GM18951 (cell line): Measurements from ENCODE around the gene DIDO1.

Experiments used
- POLR2A ChIP-seq: IDR thresholded peaks from 4 replicates; pipeline ENCODE4 v1.6.1; 2011; ENCODE audit warnings: mild to moderate bottlenecking; ENCODE audit not compliant: insufficient read length, insufficient read depth; ENCODE audit errors: extremely low read depth
- in situ Hi-C: fragments of 300-500 bp; cut with MboI; formaldehyde crosslinking; loops from one replicate; pipeline ENCODE4 v1.12.0; 2022; ENCODE audit warnings: low sequenced_read_pairs, mixed read lengths, inconsistent platforms; ENCODE audit not compliant: unreplicated experiment

The DIDO1 gene

DNA sequence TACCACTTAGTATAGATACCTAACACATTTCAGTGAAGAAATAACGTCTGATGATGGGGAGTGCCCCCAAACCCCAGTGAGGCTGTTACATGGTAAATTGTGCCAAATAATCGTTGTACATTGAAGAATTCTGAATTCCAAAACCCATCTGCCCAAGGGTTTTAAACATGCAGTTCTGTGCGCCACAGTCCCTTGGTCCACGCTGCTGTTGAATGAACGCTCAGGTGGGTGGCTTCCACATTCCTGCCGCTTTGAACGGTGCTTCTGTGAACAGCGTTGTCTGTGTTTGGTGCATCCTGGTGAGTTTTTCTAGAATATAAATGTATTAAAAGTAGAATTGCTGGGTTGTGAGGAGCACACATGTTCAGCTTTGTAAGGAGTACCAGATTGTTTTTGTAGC, 14.6 kb upstream of the DIDO1 start:
- in situ Hi-C loops, result no loop called here
- no peak for TF ChIP-seq POLR2A

DNA sequence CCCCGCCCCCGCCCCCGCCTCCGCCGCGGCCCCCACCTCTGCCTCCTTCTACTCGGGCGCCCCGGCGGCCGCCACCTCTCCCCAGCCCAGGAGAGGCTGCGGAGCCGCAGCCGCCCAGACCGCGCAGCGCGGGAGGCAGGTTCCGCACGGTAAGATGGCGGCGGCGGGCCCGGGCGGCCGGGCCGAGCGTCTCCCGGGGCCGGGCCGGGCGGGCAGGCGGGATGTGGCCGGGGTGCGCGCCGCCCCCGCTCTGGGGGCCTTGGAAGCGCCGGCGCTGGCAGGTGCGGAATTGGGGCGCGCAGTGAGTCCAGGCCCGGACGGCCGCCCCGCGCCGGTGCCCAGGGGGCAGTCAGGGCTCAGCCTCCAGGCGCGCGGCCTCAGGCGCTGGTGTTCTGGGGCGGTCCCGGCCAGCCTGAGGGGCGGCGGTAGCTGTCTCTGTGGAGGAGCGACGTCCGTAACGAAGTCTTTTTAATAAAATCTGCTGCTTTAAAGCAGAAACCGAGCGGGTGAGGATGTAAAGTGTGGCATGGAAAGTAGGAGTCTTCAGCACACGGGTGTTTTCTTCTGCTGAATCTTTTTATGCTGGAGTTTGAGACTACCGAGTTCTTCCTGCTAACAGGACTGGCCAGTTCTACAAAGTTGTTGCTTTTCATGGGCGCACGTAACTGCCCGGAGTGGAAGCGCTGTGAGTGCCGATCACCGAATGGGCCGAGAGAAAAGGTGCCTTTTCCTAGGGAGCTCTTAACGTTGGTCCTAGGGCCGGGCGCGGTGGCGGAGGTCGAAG, 12.0 kb upstream of the DIDO1 start, which contains the start of gene GID8:
GID8 (plus strand) TSS at position 43 of the 784 bp plus-strand sequence. CDS start 3,356 bp downstream, outside the sequence.
- in situ Hi-C loops, result no loop called here
- TF ChIP-seq POLR2A, result peak; percentile 43

DNA sequence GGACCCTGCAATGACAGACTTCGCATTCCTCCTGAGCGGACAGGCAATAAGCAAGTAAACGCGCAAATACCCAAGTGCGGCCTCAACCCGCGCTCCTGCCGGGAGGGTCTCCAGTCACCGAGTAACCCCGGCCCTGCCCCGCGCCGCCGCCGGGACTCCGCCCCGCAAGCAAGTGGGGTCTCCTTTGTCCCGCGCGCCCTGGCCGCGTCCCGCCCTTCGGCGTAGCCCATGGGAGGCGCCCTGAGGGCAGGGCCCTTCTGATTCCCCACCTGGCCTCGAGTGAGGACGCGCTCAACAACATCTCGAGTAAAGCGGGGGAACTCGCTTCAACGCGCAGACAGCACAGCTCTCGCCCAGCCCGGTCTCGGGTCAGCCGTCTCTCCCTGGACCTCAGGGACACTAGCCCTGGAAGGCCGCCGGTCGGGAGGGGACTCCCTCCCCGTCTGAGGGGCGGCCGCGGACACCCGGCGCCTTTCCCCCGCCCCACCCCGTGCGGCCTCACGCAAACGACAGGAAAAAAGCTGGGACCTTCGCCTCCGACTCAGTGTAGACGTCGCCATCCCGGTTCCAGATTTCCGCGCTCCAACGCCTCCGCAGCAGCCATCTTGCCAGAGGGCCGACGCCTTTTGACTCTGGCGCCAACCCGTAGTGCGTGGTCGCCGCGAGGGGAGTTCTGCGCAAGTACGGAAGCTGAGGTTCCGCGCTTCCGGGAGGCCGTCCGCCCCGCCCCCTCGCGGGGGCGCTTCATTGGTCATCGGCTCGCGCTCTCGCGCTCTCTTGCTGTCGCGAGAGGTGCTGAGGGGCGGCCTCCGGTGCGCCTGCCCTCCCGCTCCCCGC, 11.2 kb upstream of the DIDO1 start:
- TF ChIP-seq POLR2A, result peak; percentile 87
- in situ Hi-C loops, result no loop called here

DNA sequence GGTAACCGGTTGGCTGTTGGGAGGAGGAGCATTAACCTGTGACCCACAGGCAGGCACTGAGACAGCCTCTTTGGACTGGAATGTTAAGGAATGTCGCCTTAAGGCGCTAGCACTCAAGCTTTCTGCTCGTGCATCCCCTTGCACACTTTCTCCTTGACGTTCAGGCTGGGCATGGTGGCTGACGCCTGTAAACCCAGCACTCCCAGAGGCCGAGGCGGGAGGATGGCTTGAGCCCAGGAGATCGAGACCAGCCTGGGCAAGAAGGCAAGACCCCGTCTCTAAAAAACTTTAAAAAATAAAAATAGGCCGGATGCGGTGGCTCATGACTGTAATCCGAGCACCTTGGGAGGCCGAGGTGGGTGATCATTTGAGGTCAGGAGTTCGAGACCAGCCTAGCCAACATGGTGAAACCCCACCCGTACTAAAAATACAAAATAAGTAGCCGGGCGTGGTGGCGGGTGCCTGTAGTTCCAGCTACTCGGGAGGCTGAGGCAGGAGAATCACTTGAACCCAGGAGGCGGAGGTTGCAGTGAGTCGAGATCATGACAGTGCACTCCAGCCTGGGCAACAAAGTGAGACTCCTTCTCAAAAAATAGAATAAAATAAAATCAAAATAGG, 9.8 kb upstream of the DIDO1 start:
- TF ChIP-seq POLR2A, result no peak
- in situ Hi-C loops, result no loop called here

DNA sequence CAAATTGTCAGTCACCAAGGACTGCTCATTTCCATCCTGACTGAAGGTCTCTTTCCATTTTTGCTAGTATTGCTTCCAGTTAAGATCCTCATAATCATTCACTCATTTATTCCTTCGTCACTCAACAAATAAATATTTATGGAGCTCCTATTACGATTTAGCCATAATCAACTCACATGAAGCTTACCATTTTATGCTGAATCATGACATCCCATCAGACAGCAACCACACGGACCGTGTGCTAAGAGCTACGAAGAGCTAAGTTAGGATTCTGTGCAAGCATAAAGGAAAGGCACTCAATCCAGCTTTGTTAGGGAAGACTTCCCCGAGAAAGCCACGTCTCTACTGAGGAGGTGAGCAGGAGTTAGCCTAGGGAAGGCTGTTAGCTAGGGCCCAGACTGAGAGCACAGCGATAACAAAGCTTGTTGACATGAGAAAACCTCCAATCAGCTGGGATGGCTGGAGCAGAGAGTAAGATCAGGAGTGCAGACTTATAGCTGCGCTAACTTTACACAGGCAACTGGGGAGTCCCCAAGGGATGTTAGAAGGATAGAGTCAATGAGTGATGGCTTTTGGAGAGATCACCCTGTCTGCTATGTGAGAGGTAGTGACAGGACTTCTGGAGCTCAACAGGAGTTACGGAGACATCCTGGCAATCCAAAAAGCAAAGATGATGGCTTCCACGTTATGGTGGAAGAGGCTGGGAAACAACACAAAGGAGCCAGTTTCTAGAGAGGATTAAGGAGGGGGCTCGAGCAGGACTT, 9.1 kb upstream of the DIDO1 start:
- TF ChIP-seq POLR2A, result no peak
- in situ Hi-C loops, result no loop called here

DNA sequence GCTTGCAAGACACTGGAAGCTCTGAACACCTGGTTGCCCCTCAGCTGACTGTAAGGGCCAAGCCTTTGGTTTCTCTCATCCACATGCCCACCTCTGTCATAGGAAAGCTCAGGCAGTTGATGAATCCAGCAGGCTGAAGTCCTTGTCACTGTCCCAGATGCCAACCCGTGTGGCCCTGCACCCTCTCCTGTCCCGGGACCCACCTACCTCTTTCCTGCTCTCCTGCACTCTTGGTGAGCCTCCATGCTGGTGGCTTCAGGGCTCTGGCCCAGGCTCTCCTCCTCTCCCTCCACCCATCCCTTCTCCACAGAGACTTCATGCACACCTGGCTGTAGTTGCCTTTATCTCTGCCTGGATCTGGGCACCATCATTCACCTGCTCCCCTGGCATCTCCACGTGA, 7.7 kb upstream of the DIDO1 start:
- in situ Hi-C loops, result no loop called here
- TF ChIP-seq POLR2A, result no peak

DNA sequence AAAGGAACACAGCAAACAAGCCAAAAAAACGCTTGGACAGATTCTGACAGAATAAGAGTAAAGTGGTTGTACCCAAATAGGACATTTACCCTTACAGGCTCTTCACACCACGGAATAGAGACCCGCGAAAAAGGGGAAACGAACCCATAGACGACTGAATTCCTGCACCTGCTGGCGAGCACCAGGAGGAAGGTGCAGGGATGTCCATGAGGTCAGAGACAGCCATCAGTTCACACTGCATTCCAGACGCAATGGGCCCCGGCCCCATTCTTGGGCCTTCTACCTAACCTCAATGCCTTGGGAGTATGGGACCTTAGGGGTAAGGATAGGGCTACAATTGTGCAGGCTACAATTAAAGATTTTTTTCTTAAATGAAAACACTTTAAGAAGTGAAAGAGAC, 5.2 kb upstream of the DIDO1 start:
- no peak for TF ChIP-seq POLR2A
- in situ Hi-C loops, result no loop called here

DNA sequence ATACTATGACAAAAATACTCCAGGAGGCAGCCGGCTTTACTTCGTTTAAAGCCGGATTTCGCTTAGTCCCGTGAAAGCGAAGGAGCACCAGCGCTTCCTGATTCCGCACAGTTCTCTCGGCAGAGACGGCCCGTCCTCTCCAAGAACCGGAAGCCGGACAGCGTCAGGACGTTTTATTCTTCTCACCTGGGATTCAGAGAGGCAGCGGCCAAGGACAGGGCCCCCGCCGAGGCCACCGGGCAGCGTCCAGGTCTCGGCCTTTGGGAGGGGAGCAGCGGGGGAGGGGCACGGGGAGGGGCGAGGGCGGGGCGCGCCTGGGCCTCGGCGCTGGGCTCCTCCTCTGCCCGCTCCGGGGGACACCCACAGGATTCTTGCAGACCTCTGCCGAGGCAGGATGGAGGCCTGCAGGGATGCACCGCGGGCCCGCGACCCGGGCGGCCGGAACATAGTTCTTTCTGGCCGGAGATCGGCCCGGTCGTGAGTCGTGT, 2.8 kb upstream of the DIDO1 start:
- in situ Hi-C loops, result no loop called here
- peak; percentile 49 for TF ChIP-seq POLR2A

DNA sequence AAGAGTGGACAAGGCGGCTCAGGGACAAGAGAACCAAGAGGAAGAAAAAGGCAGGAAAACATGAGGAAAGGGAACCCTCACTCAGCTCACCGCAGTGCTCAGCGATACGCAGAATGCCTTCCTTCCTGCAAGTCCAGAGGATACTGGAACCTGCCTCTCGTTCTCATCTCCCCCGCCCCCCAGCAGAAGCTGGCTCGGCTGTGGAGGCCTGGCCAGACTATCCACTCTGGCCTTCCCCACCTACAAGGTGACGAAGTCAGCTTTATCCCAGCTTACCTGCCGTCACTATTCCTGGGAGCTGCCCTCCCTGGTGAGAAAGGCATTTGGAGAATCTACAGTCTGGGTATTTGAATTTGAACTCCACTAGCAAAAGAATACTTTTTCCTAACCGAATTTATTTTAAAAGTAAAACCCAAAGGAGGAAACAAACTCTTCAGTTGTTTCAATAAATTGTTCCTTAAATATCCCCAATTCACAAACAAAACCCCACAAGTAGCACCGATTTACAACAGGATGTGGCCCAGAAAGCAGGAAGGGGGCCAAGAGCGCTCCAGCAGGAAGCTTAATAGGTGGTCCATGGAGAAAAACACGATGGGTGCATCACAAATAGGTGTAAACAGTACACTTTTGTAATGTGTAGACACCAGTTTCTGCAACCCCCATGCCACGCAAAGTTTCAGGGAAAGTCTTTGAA, 2.1 kb upstream of the DIDO1 start:
- TF ChIP-seq POLR2A, result no peak
- in situ Hi-C loops, result no loop called here

DNA sequence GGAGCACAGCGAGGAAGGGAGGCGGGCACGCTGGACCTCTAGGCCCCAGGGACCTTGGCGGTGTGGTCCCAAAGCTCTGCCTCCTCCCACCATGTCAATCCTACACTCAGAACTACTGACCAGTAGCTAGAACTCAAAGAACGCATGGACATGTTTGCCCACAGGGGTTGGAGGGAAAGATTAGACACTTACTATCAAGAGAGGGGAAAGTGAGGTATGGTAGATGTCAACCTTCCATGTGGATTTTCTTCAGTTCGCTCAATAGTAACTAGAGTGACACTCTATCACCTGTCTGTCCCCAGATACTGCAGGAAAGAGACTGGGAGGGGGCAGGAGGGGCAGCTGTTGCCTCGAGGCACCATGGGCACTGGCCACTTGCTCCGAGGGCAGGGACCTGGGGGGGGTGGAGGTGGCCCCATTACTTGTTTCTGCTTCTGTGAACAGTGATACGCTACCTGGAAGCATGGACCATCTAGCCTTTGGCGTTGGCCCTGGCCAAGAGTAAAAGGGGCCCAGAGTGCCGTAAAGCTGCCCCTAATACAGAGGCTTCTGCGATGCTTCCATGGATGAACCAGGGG, 912 bp upstream of the DIDO1 start:
- no peak for TF ChIP-seq POLR2A
- in situ Hi-C loops, result no loop called here

DNA sequence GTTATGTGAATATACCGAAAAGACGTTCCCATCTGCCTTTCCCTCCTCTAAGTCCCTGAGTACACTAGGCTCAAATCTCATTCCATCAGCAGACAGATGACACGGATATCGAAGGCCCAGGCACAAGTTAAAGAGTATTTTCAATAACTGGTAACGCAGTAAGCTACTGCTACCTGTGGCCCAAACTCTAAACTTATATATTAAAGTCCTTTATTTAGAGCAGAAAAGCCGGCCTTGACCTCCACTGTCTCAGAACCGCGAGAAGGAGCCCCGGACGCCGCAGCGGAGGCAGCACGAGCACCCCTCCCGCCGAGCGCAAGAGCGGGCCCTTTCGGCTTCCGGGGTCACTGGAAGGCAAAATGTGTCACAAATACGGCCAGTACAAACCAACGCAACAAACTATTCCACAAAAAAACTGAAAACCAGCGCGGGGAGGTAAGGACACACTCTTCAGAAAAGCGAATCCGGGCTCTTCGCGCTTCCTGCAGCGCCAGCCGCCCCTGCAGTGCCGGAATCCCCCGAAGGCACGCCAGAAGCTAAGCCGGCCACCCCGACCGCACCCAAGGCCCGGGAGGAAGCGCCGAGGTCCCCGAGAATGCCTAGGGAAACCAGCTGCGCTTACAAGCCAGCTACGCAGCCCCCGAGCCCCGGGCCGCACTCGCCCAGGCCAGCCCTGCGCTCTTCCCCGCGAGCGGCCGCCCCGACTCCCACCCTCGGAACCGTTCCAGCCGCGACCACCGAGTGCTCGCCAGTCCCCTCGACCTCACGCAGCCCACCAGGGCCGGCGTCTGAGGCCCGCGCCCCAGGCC, 681 bp downstream of the DIDO1 start:
- in situ Hi-C loops, result no loop called here
- no peak for TF ChIP-seq POLR2A
